HEK293 (cell line): ENCODE data around the gene RAB36.

Experiments
- CTCF ChIP-seq: fragments of 450-650 bp; formaldehyde crosslinking; IDR thresholded peaks from 2 replicates; pipeline ENCODE4 v1.5.1; 2016; ENCODE audit warnings: missing biosample characterization, missing genetic modification characterization
- ELK4 ChIP-seq: IDR thresholded peaks from 2 replicates; pipeline ENCODE4 v1.6.1; 2011; ENCODE audit warnings: mild to moderate bottlenecking, low read depth, low read length, borderline replicate concordance
- HOXD13 ChIP-seq: sonication (generic); formaldehyde crosslinking; IDR thresholded peaks from 2 replicates; pipeline ENCODE4 v1.8.0; 2022; ENCODE audit warnings: missing genetic modification reagents, borderline replicate concordance
- KLF16 ChIP-seq: fragments of 450-650 bp; formaldehyde crosslinking; IDR thresholded peaks from 2 replicates; pipeline ENCODE4 v1.5.1; 2017; ENCODE audit warnings: missing biosample characterization, missing genetic modification characterization
- PRDM10 ChIP-seq: fragments of 450-650 bp; formaldehyde crosslinking; IDR thresholded peaks from 2 replicates; pipeline ENCODE4 v1.5.1; 2016; ENCODE audit warnings: missing biosample characterization, missing genetic modification characterization
- TSHZ1 ChIP-seq: fragments of 450-650 bp; formaldehyde crosslinking; IDR thresholded peaks from 2 replicates; pipeline ENCODE4 v1.5.1; 2016; ENCODE audit warnings: missing biosample characterization, missing genetic modification characterization, borderline replicate concordance
- YY1 ChIP-seq: fragments of 450-650 bp; formaldehyde crosslinking; IDR thresholded peaks from 2 replicates; pipeline ENCODE4 v1.5.1; 2018; ENCODE audit warnings: missing biosample characterization, missing genetic modification characterization
- ZNF302 ChIP-seq: fragments of 450-650 bp; formaldehyde crosslinking; IDR thresholded peaks from 2 replicates; pipeline ENCODE4 v1.5.1; 2016; ENCODE audit warnings: missing biosample characterization, missing genetic modification characterization, low read depth
- ZNF510 ChIP-seq: fragments of 450-650 bp; formaldehyde crosslinking; IDR thresholded peaks from 2 replicates; pipeline ENCODE4 v1.5.1; 2018; ENCODE audit warnings: mild to moderate bottlenecking, missing genetic modification characterization, missing biosample characterization; ENCODE audit not compliant: insufficient replicate concordance
- ZNF518A ChIP-seq: fragments of 450-650 bp; formaldehyde crosslinking; conservative IDR thresholded peaks from 2 replicates; pipeline ENCODE4 v1.5.1; 2016; ENCODE audit warnings: low read depth, missing biosample characterization, missing genetic modification characterization
- ZNF626 ChIP-seq: fragments of 450-650 bp; sonication (Bioruptor Pico); formaldehyde crosslinking; IDR thresholded peaks from 2 replicates; pipeline ENCODE4 v1.5.1; 2018; ENCODE audit warnings: missing biosample characterization, missing genetic modification characterization, inconsistent platforms
- ZNF792 ChIP-seq: fragments of 450-650 bp; formaldehyde crosslinking; IDR thresholded peaks from 2 replicates; pipeline ENCODE4 v1.5.1; 2016; ENCODE audit warnings: missing biosample characterization, missing genetic modification characterization

GRCh38 chr22:23196165-23196564 lies 50.9 kb downstream of the RAB36 start:
- TF ChIP-seq TSHZ1 (tag by site-specific recombination) (no peak), KLF16 (tag by site-specific recombination) (no peak), CTCF (no peak), ELK4 (no peak), ZNF626 (tag by site-specific recombination) (no peak), ZNF302 (tag by site-specific recombination) (no peak), ZNF518A (tag by site-specific recombination) (no peak), PRDM10 (tag by site-specific recombination) (no peak), ZNF510 (tag by site-specific recombination) (no peak), ZNF792 (tag by site-specific recombination) (no peak), YY1 (tag by site-specific recombination) (no peak), HOXD13 (CRISPR knock-in tag) (no peak)
